Myometrial cell (primary cell): Measurements from ENCODE around the gene RTF2. TPM values are rescaled to one million over a fixed set of nuclear protein-coding genes. Genes with fewer than 3 reads are reported as not detected.

ENCODE experiments used
- total RNA-seq: library from RNA; depleted of rRNA; stranded (reverse); fragments of >200 nt; gene quantifications from 2 replicates; pipeline ENCODE4 v1.2.3, GENCODE V29; 2015

RTF2 gene, protein sequence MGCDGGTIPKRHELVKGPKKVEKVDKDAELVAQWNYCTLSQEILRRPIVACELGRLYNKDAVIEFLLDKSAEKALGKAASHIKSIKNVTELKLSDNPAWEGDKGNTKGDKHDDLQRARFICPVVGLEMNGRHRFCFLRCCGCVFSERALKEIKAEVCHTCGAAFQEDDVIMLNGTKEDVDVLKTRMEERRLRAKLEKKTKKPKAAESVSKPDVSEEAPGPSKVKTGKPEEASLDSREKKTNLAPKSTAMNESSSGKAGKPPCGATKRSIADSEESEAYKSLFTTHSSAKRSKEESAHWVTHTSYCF
- 92.3 and 93.1 TPM in 2 replicates for total RNA-seq

DNA sequence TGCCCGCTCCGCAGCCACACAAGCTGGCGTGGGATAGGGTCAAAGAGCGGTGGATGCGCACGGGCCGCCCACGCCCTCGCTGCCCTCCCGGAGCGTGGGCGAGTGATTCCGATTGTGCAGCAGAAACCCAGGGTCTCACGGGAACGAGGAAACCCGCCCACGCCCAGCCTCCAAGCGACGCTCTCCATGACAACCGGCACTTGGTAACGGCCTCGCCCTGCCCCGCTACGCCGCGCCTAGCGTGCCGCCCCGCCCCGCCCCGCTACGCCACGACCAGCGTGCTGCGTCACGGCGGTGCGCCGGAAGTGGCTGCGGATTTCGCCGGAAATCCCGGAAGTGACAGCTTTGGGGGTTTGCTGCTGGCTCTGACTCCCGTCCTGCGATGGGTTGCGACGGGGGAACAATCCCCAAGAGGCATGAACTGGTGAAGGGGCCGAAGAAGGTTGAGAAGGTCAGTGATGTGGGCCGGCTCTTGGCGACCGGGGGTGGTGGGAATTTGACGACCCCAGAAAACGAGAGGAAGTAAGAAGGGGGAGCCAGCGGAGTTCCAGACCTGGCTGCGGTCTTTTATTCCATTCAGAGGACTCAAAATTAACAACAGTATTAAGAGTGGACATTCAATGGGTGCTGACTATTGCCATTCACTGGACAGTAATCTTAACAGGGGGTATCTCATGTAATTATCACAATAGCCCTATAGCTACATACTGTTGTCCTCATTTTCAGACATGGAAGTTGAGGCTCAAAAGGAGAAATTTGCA is at the start of gene RTF2:
Gene RTF2 (plus strand): TSS at position 312 of the 761 bp plus-strand sequence. CDS start 71 bp downstream, at position 383.

DNA sequence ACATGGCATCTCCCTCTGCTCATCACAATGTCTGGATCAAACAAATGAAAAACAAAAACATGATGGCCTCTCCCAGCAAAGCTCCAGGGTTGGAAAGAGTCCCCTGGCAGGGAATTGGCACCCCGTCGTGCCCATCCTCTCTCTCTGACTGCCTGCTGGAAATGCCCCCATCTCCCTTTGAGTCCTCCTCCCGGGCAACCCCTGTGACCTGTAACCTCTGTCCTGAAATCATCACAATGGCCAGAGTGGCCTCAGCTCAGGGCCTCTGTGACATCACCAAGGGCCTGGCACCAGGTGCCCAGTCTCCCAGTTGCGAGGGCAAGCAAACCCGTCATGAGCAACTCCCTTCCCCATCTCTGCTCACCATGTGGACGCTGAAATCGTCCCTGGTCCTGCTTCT is 56.0 kb downstream of the RTF2 start, which contains the start of gene FAM209A:
Gene FAM209A (plus strand): TSS at position 301 of the 400 bp plus-strand sequence. CDS start 65 bp downstream, at position 366.

DNA sequence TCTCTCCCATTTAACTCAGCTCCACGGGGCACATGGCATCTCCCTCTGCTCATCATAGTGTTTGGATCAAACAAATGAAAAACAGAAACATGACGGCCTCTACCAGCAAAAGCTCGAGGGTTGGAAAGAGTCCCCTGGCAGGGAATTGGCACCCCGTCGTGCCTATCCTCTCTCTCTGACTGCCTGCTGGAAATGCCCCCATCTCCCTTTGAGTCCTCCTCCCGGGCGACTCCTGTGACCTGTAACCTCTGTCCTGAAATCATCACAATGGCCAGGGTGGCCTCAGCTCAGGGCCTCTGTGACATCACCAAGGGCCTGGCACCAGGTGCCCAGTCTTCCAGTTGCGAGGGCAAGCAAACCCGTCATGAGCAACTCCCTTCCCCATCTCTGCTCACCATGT is 64.5 kb downstream of the RTF2 start, which contains the start of gene FAM209B:
Gene FAM209B (plus strand): TSS at position 301 of the 400 bp plus-strand sequence. CDS start 96 bp downstream, at position 397.

Other genes with a start within 250 kb of the RTF2 start
- gene MC3R, start 219.9 kb upstream of the RTF2 start, total RNA-seq = not detected in 2 replicates
- gene FAM210B, start 109.7 kb upstream of the RTF2 start, total RNA-seq = 32.1 and 36.6 TPM in 2 replicates
- gene AURKA, start 76.4 kb upstream of the RTF2 start, total RNA-seq = 79.8 and 81.0 TPM in 2 replicates
- 32.8 and 42.1 TPM in 2 replicates for gene CSTF1, start 76.0 kb upstream of the RTF2 start, total RNA-seq
- gene CASS4, start 56.4 kb upstream of the RTF2 start, total RNA-seq = 24.1 and 25.4 TPM in 2 replicates
- gene FAM209A, start 56.1 kb downstream of the RTF2 start, total RNA-seq = not detected in 2 replicates
- 3.7 TPM in 1 of 2 replicates, not detected in the other for gene FAM209B, start 64.6 kb downstream of the RTF2 start, total RNA-seq
- gene TFAP2C, start 160.7 kb downstream of the RTF2 start, total RNA-seq = 8.0 and 8.6 TPM in 2 replicates